OCI-LY7 (cell line): Measurements from ENCODE around the gene SMIM31. TPM values are rescaled to one million over a fixed set of nuclear protein-coding genes. Genes with fewer than 3 reads are reported as not detected.

Experiments
- BruUV-seq: library from RNA; stranded (reverse); fragments of 400-500 nt; replicated peaks from 2 replicates; lab custom pipeline; 2021; lab: Mats Ljungman, UMichigan
- CTCF ChIA-PET: fragments of 300-600 bp; sonication (Branson Sonifier 250); formaldehyde crosslinking; loops from one replicate; lab custom pipeline; 2022; ENCODE audit warnings: antibody characterized with exemption; ENCODE audit not compliant: unreplicated experiment; lab: Charles Lee
- POLR2A ChIA-PET: fragments of 300-600 bp; sonication (Branson Sonifier 250); formaldehyde crosslinking; loops from one replicate; lab custom pipeline; 2022; ENCODE audit warnings: antibody characterized with exemption; lab: Charles Lee
- DNase-seq: peaks from one replicate; pipeline ENCODE4 v3.0.0-alpha.2; 2015; ENCODE audit warnings: low spot score
- H2AFZ ChIP-seq: fragments of 200-600 bp; sonication (generic), shearing (Covaris generic); 2 replicates; pipeline ENCODE4 v1.6.1; 2014; ENCODE audit warnings: mild to moderate bottlenecking, antibody characterized with exemption, low read length, moderate library complexity
- H3K27ac ChIP-seq: fragments of 200-600 bp; sonication (generic); 2 replicates; pipeline ENCODE4 v1.5.1; 2014; ENCODE audit warnings: mixed run types, low read depth, mild to moderate bottlenecking, moderate library complexity, low read length, inconsistent platforms; ENCODE audit not compliant: poor library complexity, severe bottlenecking
- H3K36me3 ChIP-seq: fragments of 200-600 bp; sonication (generic); 2 replicates; pipeline ENCODE4 v1.6.1; 2014; ENCODE audit warnings: mild to moderate bottlenecking, antibody characterized with exemption, low read length, moderate library complexity, mixed read lengths; ENCODE audit not compliant: insufficient read depth
- H3K4me1 ChIP-seq: fragments of 200-600 bp; sonication (generic); 2 replicates; pipeline ENCODE4 v1.5.1; 2014; ENCODE audit warnings: mild to moderate bottlenecking, low read length; ENCODE audit not compliant: insufficient read depth, poor library complexity, severe bottlenecking
- H3K4me2 ChIP-seq: fragments of 200-600 bp; sonication (generic); 2 replicates; pipeline ENCODE4 v1.6.1; 2014; ENCODE audit warnings: mild to moderate bottlenecking, low read length
- H3K4me3 ChIP-seq: fragments of 200-600 bp; sonication (generic); 2 replicates; pipeline ENCODE4 v1.5.1; 2014; ENCODE audit warnings: mild to moderate bottlenecking, low read depth, low read length; ENCODE audit not compliant: poor library complexity, severe bottlenecking
- H3K79me2 ChIP-seq: fragments of 200-600 bp; sonication (generic); 2 replicates; pipeline ENCODE4 v1.6.1; 2016; ENCODE audit warnings: low read depth, mild to moderate bottlenecking, low read length, moderate library complexity, mixed read lengths; ENCODE audit not compliant: insufficient read depth
- H3K9me2 ChIP-seq: fragments of 200-600 bp; sonication (generic); 2 replicates; pipeline ENCODE4 v1.6.1; 2016; ENCODE audit warnings: mild to moderate bottlenecking, low read length, mixed read lengths; ENCODE audit not compliant: insufficient read depth
- H3K9me3 ChIP-seq: fragments of 200-600 bp; sonication (generic); 2 replicates; pipeline ENCODE4 v1.6.1; 2014; ENCODE audit warnings: mild to moderate bottlenecking, mixed run types, low read length, mixed read lengths
- H4K20me1 ChIP-seq: fragments of 200-600 bp; sonication (generic); 2 replicates; pipeline ENCODE4 v1.6.1; 2014; ENCODE audit warnings: mild to moderate bottlenecking, antibody characterized with exemption, low read length, moderate library complexity, mixed read lengths; ENCODE audit not compliant: insufficient read depth
- CTCF ChIP-seq: fragments of 200-600 bp; sonication (generic); conservative IDR thresholded peaks from 2 replicates; pipeline ENCODE4 v1.5.1; 2014; ENCODE audit warnings: mild to moderate bottlenecking, antibody characterized with exemption, low read length, moderate library complexity, mixed read lengths
- EZH2phosphoT487 ChIP-seq: fragments of 200-600 bp; sonication (generic); IDR thresholded peaks from 2 replicates; pipeline ENCODE4 v1.6.1; 2018; ENCODE audit warnings: low read depth, borderline replicate concordance, mild to moderate bottlenecking, mixed run types, antibody characterized with exemption, low read length, moderate library complexity, mixed read lengths
- intact Hi-C: fragments of 100-400 bp; cut with micrococcal nuclease; formaldehyde crosslinking; loops from one replicate; pipeline ENCODE4 v1.10.0; 2022; ENCODE audit not compliant: unreplicated experiment
- total RNA-seq, 2 experiments: library from RNA; depleted of rRNA in 1 of 2; stranded (reverse); fragments of >200 nt in 1 of 2; shearing (Covaris generic) in 1 of 2; gene quantifications; 2 replicates each; pipeline ENCODE4 v1.2.3, GENCODE V29; 2014 to 2022

SMIM31 gene
- total RNA-seq, 2 experiments from 2014 or later: not detected

GRCh38 chr4:164800786-164801185 is 46.9 kb downstream of the SMIM31 start:
- intact Hi-C loops: no loop called here

DNA sequence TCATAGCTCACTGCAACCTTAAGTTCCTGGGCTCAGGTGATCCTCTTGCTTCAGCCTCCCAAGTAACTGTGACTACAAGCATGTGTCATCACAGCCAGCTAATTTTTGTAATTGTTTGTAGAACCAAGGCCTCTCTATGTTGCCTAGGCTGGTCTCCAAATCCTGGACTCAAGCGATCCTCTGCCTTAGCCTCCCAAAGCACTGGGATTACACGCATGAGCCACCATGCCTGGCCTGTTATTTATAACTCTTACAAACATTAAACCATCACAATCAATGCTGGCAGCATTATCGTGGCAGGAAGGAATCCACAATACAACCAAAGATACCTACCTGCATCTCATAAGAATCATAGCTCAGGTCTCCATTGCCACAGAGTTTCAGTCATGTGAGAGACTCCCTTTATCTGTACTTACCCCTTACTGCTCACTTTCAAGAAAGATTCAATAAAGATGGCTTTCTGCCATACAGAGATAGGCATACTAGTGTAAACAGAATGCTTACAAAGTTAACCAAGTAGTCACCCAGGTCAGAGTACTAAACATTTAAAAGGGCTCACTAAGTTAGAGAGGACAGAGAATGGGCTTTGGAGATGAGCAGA is 48.5 kb downstream of the SMIM31 start:
- Histone ChIP-seq H3K36me3 (no peaks in the 10 kb centered on the region), H3K4me3 (no peak overlapping the region), H3K4me1 (no peaks in the 10 kb centered on the region), H2AFZ (no peak overlapping the region), H3K79me2 (no peaks in the 10 kb centered on the region), H3K27ac (no peak overlapping the region), H3K9me3 (no peaks in the 10 kb centered on the region), H4K20me1 (no peaks in the 10 kb centered on the region), H3K9me2 (no peaks in the 10 kb centered on the region), H3K4me2 (no peak overlapping the region)
- no TSS peak for BruUV-seq
- intact Hi-C loops: no loop called here
- CTCF ChIA-PET: no interaction called here
- DNase-seq: no peak
- POLR2A ChIA-PET: interaction anchor here (1.1 to 1.5 kb wide), 2 partner anchors 26 to 190 kb away, joined by 4 to 5 read pairs; no protein-coding TSS in a partner anchor
- no peak for TF ChIP-seq EZH2phosphoT487
- TF ChIP-seq CTCF: no peak

More at GRCh38 chr4:164800786-164801185, 46.9 kb downstream of the SMIM31 start:
- Histone ChIP-seq H3K4me2 (no peak overlapping the region), H3K9me3 (no peaks in the 10 kb centered on the region), H4K20me1 (no peaks in the 10 kb centered on the region), H3K79me2 (no peaks in the 10 kb centered on the region), H3K9me2 (no peaks in the 10 kb centered on the region), H3K27ac (no peak overlapping the region), H3K36me3 (no peaks in the 10 kb centered on the region), H2AFZ (no peak overlapping the region), H3K4me1 (no peaks in the 10 kb centered on the region), H3K4me3 (no peak overlapping the region)
- no peak for TF ChIP-seq CTCF
- TF ChIP-seq EZH2phosphoT487: no peak
- ChIA-PET CTCF (no interaction called here), POLR2A (interaction anchor here (0.7 kb wide), 1 partner anchor 654 kb away, joined by 3 read pairs; no protein-coding TSS in a partner anchor)
- DNase-seq: no peak
- BruUV-seq: no TSS peak

DNA sequence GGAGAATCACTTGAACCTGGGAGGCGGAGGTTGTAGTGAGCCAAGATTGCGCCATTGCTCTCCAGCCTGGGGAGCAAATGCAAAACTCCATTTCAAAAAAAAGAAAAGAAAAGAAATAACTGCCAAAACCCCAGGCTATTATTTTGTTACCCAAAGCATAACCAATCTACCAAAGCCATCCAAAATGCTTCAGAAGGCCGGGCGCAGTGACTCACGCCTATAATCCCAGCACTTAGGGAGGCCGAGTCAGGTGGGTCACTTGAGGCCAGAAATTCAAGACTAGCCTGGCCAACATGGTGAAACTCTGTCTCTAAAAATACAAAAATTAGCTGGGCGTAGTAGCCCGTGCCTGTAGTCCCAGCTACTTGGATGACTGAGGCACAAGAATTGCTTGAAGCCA is 49.8 kb downstream of the SMIM31 start:
- POLR2A ChIA-PET: no interaction called here
- Histone ChIP-seq H3K4me2 (no peak overlapping the region), H2AFZ (no peak overlapping the region), H3K36me3 (no peaks in the 10 kb centered on the region), H3K9me3 (no peaks in the 10 kb centered on the region), H4K20me1 (no peaks in the 10 kb centered on the region), H3K79me2 (no peaks in the 10 kb centered on the region), H3K9me2 (no peaks in the 10 kb centered on the region), H3K27ac (no peak overlapping the region), H3K4me3 (no peak overlapping the region), H3K4me1 (no peaks in the 10 kb centered on the region)
- no peak for TF ChIP-seq EZH2phosphoT487
- TF ChIP-seq CTCF: no peak
- DNase-seq: no peak
- CTCF ChIA-PET: no interaction called here
- intact Hi-C loops: no loop called here
- no TSS peak for BruUV-seq
